Panc1 (cell line): Measurements from ENCODE around the gene PARP8. TPM values are rescaled to one million over a fixed set of nuclear protein-coding genes. Genes with fewer than 3 reads are reported as not detected.

ENCODE experiments used
- ATAC-seq: fragments of 200-7000 bp; cut with Tn5 transposase; 2 replicates; pipeline ENCODE4 v1.9.1; 2020; ENCODE audit warnings: mild to moderate bottlenecking, moderate library complexity
- BruUV-seq: library from RNA; stranded (reverse); fragments of 400-500 nt; replicated peaks from 2 replicates; lab custom pipeline; 2021; lab: Mats Ljungman, UMichigan
- CTCF ChIA-PET: fragments of 300-600 bp; sonication (Branson Sonifier 250); formaldehyde crosslinking; loops from one replicate; lab custom pipeline; 2022; ENCODE audit warnings: antibody characterized with exemption; lab: Charles Lee
- POLR2A ChIA-PET: fragments of 300-600 bp; sonication (Branson Sonifier 250); formaldehyde crosslinking; loops from one replicate; lab custom pipeline; 2022; ENCODE audit warnings: antibody characterized with exemption; lab: Charles Lee
- DNase-seq: peaks from one replicate; pipeline ENCODE4 v3.0.0-alpha.2; 2010; ENCODE audit warnings: low read depth, low spot score
- H3K27ac ChIP-seq: 2 replicates; pipeline ENCODE4 v1.5.1; 2011; ENCODE audit warnings: mild to moderate bottlenecking, low read length, inconsistent platforms
- H3K27me3 ChIP-seq: fragments of 200-500 bp; sonication (Bioruptor generic); 2 replicates; pipeline ENCODE4 v1.6.0; 2014; ENCODE audit warnings: low read length, inconsistent platforms; ENCODE audit not compliant: control insufficient read depth, insufficient read depth
- H3K36me3 ChIP-seq: fragments of 200-500 bp; sonication (Bioruptor generic); 2 replicates; pipeline ENCODE4 v1.5.1; 2014; ENCODE audit warnings: inconsistent platforms, mild to moderate bottlenecking, low read length, moderate library complexity; ENCODE audit not compliant: control insufficient read depth, insufficient read depth
- H3K4me1 ChIP-seq: 2 replicates; pipeline ENCODE4 v1.5.1; 2011; ENCODE audit warnings: inconsistent platforms, mild to moderate bottlenecking, low read length, moderate library complexity; ENCODE audit not compliant: control insufficient read depth, insufficient read depth
- H3K4me3 ChIP-seq, 2 experiments: 2 replicates each; pipeline ENCODE4 v1.5.1; 2011 to 2012; ENCODE audit warnings: low read depth in 2 of 2, low read length in 2 of 2, mild to moderate bottlenecking in 2 of 2, inconsistent platforms in 1 of 2, moderate library complexity in 1 of 2
- H3K9me3 ChIP-seq: fragments of 200-500 bp; sonication (Bioruptor generic); 2 replicates; pipeline ENCODE4 v1.5.1; 2014; ENCODE audit warnings: low read depth, mild to moderate bottlenecking, inconsistent platforms, low read length, moderate library complexity; ENCODE audit not compliant: control insufficient read depth, insufficient read depth
- CTCF ChIP-seq: fragments of 450-650 bp; IDR thresholded peaks from 2 replicates; pipeline ENCODE4 v1.5.1; 2017; ENCODE audit warnings: mild to moderate bottlenecking
- POLR2AphosphoS5 ChIP-seq: IDR thresholded peaks from 2 replicates; pipeline ENCODE4 v1.6.1; 2012; ENCODE audit warnings: mild to moderate bottlenecking, low read depth, low read length, moderate library complexity
- REST ChIP-seq, 2 experiments: IDR thresholded peaks; 2 replicates each; pipeline ENCODE4 v1.6.1; 2011 to 2012; ENCODE audit warnings: low read depth in 2 of 2, control low read depth in 1 of 2, low read length in 1 of 2, mild to moderate bottlenecking in 1 of 2, moderate library complexity in 1 of 2; ENCODE audit not compliant: insufficient read depth in 1 of 2
- SIN3A ChIP-seq: IDR thresholded peaks from 2 replicates; pipeline ENCODE4 v1.6.1; 2012; ENCODE audit warnings: low read depth, mild to moderate bottlenecking, low read length, moderate library complexity, borderline replicate concordance; ENCODE audit not compliant: insufficient read depth
- TCF7L2 ChIP-seq: IDR thresholded peaks from 2 replicates; pipeline ENCODE4 v1.6.1; 2011; ENCODE audit warnings: mild to moderate bottlenecking, low read depth, low read length, inconsistent platforms
- in situ Hi-C: cut with HindIII; loops from 2 replicates; pipeline ENCODE4 v1.10.0; 2016; ENCODE audit warnings: low sequenced_read_pairs, low pct_unique_long_range_greater_than_20kb
- intact Hi-C: fragments of 100-400 bp; cut with micrococcal nuclease; formaldehyde crosslinking; loops from one replicate; pipeline ENCODE4 v1.10.0; 2022; ENCODE audit not compliant: unreplicated experiment
- total RNA-seq: library from RNA; stranded (reverse); gene quantifications from one replicate; pipeline ENCODE4 v1.2.1, GENCODE V29; 2021; ENCODE audit not compliant: unreplicated experiment

The PARP8 gene
- total RNA-seq, 1 experiment from 2014 or later: 20.2 TPM

- H3K4me1 ChIP-seq: peaks cover 6% of the 10 kb centered on the region; the same call in 1 of the 2 replicates
- no TSS peak for BruUV-seq
- intact Hi-C loops (no loop called here), in situ Hi-C loops (no loop called here)
- no peaks in the 10 kb centered on the region for H3K36me3 ChIP-seq
- DNase-seq (no peak), ATAC-seq (no peak)
- CTCF ChIA-PET: no interaction called here
- H3K9me3 ChIP-seq: no peaks in the 10 kb centered on the region
- POLR2A ChIA-PET: no interaction called here
- H3K27ac ChIP-seq: peak overlapping the region; percentile 6; the same call in 1 of the 2 replicates
- H3K4me3 ChIP-seq: peak overlapping the region; percentile 10 to 25; a peak in 3 of 4 replicates
- TF ChIP-seq SIN3A (no peak), CTCF (no peak), POLR2AphosphoS5 (no peak)
- H3K27me3 ChIP-seq: no peaks in the 10 kb centered on the region
Observed at GRCh38 chr5:50710838-50711237, 44.4 kb downstream of the PARP8 start.

- peaks cover 6% of the 10 kb centered on the region; the same call in 1 of the 2 replicates for H3K4me1 ChIP-seq
- no peaks in the 10 kb centered on the region for H3K27me3 ChIP-seq
- peak overlapping the region; percentile 6; the same call in 1 of the 2 replicates for H3K27ac ChIP-seq
- H3K9me3 ChIP-seq: no peaks in the 10 kb centered on the region
- intact Hi-C loops (no loop called here), in situ Hi-C loops (no loop called here)
- TF ChIP-seq TCF7L2 (no peak), REST (IDR thresholded peaks at IDR 0.05; ENCODE audit: insufficient read depth in 1 of 2, low read depth in 2 of 2, low read length in 1 of 2) (no peak), POLR2AphosphoS5 (no peak), SIN3A (no peak), CTCF (no peak)
- H3K4me3 ChIP-seq: peak overlapping the region; percentile 10 to 25; a peak in 3 of 4 replicates
- CTCF ChIA-PET: no interaction called here
- POLR2A ChIA-PET: no interaction called here
- DNase-seq (no peak), ATAC-seq (peak; percentile 87)
- BruUV-seq: no TSS peak
- no peaks in the 10 kb centered on the region for H3K36me3 ChIP-seq
Observed at GRCh38 chr5:50711280-50711679, 44.8 kb downstream of the PARP8 start.
